HG02885 (cell line): ENCODE data around the gene CHAC1.

Experiments used
- ATAC-seq: cut with Tn5 transposase; IDR thresholded peaks from one replicate; pipeline ENCODE4 v1.9.1; 2021; ENCODE audit warnings: mild to moderate bottlenecking; ENCODE audit not compliant: unreplicated experiment, poor library complexity

CHAC1 gene

DNA sequence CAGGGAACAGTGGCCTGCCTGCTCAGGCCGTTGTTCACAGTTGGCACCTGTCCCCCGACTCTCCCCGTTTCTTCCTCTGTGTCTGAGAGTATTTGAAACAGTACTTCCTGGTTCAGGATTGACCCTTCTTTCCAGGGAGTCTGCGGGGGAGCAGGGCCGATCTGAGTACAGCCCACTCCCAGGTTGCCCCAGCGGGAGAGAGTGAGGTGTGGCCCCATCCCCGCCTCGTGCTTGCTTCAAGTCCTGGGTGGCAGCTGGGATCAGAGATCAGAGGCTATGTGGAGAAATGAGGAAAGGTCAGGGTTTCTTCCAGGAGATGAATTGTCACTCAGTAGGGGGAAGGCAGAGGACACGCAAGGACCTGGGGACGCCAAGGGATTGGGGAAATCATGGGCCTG, 30.7 kb upstream of the CHAC1 start:
- no peak for ATAC-seq

- no peak for ATAC-seq
Observed at GRCh38 chr15:40923551-40923950, 29.7 kb upstream of the CHAC1 start.

DNA sequence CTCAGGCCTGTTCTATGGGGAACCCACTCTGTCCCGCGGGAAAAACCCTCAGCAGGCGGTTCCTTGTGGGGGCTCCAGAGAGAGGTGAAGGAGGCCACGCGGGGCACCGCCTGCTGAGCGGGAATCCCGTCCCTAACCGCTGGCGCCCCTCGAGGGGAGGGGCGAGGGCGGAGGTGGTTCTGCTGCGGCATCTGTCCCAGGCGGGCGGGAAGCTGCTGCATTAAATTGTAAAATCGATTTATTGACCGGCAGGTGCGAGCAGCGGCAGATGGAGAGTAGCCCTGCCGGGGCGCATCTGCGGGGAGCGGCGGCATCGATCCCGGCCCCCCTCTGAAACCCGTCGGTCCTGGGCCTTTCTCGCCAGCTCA, 27.8 kb upstream of the CHAC1 start:
- no peak for ATAC-seq

- no peak for ATAC-seq
Observed at GRCh38 chr15:40925863-40926658, 27.2 kb upstream of the CHAC1 start.

- no peak for ATAC-seq
Observed at GRCh38 chr15:40926659-40927494, 26.4 kb upstream of the CHAC1 start.

DNA sequence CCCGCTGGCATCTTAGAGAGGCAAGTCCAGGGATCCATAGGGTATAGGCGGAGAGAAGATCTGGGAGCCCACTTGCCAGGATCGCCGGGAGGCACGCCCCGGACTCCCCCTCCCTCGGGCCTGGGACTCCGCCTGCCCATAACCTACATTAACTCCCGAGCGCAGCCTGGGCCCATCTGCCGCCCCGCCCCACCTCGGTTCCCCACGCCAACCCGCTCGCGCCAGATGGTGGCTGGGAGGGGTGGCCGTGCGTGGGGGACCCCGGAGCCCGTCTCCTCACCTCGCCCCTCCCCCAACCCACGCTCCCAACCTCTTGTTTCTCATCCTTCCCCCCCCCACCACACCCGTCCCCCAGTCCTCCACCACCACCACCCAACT, 25.8 kb upstream of the CHAC1 start:
- no peak for ATAC-seq

DNA sequence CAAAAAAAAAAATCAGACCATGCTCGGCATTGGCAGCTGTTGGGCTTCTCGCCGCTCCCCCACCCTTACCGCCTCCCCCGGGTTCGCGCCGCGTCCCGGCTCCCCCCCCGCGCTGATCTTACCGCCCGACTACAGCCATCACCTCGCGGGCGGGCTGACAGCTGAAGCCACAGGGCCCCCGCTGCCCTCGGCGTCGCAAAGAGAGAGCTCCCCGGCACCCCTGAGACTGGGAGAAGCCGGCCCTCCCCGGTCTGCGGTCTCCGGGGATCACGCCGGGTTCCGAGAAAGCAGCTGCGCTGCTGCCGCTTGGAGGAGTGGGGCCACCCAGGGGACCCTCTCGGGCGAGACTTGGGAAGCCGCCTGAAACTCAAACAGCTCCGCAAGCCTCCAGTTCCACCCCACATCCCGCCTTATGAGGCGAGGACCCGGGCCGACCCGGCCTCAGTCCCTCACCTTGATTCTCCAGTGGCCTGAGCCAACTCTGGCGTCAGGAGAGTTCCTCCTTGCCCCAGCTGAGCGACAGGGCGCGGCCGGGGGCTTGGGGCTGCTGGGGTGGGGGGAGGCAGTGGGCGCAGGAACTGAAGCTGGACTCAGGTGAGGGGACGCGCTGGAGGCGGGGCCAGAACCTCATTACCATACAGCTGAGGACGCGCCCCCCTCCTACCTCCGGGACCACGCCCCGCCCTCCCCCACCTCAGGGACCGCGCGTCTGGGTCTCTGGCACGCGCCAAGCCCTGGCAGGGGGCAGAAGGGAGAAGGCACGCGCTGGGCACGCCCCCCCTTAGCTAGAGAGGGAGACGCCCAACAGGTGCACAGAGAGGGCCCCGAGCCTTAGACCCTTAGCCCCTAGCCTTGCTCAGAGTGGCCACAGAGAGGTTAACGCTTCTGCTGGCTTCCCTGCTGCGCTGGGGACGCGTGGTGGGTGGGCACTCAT, 25.1 kb upstream of the CHAC1 start:
- ATAC-seq: no peak

DNA sequence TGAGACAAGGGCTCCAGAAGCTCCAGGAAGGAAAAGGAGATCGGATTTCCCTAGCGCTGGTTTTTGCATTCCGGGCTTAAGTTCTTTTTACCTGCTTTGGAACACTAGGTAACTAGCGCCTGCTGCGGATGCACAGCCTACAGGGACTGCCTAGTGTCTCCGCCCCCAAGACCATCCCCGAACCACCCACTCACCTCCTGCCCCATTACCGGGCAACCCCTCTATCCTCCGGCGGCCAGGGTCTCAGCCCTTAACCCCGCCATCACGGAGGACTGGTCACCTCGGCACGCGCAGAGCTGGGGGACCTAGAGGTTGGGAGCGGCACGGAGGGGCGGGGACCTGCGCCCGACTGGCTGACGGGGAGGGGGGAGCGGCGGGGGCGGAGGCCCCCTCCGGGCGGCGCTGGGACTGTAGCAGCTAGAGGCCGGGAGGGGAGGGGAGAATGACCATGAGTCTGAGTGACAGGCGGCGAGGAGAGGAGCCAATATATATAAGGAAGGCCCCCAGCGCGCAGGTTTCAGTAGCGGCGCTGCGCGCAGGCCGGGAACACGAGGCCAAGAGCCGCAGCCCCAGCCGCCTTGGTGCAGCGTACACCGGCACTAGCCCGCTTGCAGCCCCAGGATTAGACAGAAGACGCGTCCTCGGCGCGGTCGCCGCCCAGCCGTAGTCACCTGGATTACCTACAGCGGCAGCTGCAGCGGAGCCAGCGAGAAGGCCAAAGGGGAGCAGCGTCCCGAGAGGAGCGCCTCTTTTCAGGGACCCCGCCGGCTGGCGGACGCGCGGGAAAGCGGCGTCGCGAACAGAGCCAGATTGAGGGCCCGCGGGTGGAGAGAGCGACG, 24.2 kb upstream of the CHAC1 start, which contains the start of gene DLL4:
Gene DLL4, plus strand, starts transcription at position 520 of the 839 bp plus-strand sequence. CDS start 329 bp downstream, outside the sequence.
- no peak for ATAC-seq

- ATAC-seq: no peak
Observed at GRCh38 chr15:40929660-40930429, 23.4 kb upstream of the CHAC1 start.

GRCh38 chr15:40930430-40931299, 22.6 kb upstream of the CHAC1 start:
- ATAC-seq: no peak

- ATAC-seq: no peak
Observed at GRCh38 chr15:40931300-40932142, 21.8 kb upstream of the CHAC1 start.

DNA sequence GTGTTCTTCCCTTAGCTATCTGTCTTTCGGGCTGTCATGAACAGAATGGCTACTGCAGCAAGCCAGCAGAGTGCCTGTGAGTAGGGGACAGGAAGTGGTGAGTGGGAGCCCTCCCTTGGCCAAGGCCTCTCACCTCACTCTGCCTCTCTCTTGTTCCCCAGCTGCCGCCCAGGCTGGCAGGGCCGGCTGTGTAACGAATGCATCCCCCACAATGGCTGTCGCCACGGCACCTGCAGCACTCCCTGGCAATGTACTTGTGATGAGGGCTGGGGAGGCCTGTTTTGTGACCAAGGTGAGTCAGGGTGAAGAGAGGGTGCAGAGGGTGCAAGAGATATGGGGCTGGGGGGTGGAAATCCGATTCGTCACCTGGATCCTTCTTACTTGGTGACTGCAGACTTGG, 21.1 kb upstream of the CHAC1 start:
- ATAC-seq: no peak

DNA sequence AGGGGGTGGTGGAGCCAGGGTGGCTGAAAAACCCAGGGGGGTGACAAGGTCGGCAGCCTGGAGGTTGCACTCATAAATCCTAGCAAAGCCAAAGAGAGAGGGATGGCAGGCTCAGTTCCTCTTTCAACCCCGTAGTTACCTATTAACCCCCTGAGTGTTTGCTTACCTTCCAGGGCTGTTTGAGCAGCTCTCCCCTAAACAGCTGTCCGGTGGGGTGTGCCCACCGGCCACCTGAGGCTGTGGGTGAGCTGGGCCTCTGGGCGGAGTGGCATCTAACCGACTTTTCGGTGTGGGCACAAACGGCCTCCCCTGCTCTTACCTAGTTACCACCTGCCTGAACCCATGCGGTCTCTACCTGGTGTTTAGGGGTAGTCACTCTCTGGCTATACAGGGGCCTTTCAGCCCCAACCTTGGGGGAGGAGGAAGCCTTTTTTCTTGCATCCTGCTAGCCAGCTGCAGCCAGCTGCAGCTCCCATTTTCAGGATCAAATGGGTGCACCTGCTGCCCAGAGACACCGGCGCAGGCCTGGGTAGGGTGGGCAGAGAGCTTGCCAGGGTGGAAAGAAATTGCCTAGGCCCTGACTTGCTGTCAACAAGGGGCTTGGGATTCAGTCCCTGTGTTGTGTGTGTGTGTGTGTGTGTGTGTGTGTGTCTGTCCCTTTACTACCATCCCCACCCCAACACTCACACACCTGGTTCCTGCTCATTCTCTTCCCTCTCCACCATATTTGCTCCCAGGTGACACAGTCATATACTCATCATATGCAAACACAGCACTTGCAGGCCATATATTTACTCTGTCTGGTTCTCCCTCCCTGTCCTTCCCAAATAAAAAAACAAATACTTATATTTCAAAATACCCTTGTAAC, 20.4 kb upstream of the CHAC1 start:
- ATAC-seq: no peak

- no peak for ATAC-seq
Observed at GRCh38 chr15:40933517-40933902, 19.8 kb upstream of the CHAC1 start.

- ATAC-seq: no peak
Observed at GRCh38 chr15:40934457-40934856, 18.8 kb upstream of the CHAC1 start.

GRCh38 chr15:40936234-40936708, 17.0 kb upstream of the CHAC1 start:
- ATAC-seq: no peak
